ENCODE data around the gene PFAS. TPM values are rescaled to one million over a fixed set of nuclear protein-coding genes. Genes with fewer than 3 reads are reported as not detected.
"Not testable (repeated sequence)": the region's sequence is repeated elsewhere in the genome, so short reads cannot be mapped to it uniquely, and the experiment has no call there.

The PFAS gene
- total RNA-seq, 4 donors from 2014 or later: 13.6 to 54.0 (median 40.0) TPM

- Histone ChIP-seq H3K36me3 (no peaks in the 10 kb centered on the region), H3K27ac (no peak overlapping the region), H3K4me3 (no peak overlapping the region), H3K9me3 (no peaks in the 10 kb centered on the region), H3K4me1 (no peaks in the 10 kb centered on the region), H3K27me3 (no peaks in the 10 kb centered on the region)
- no peak for TF ChIP-seq CTCF (IDR thresholded peaks at IDR 0.05)
- TF ChIP-seq POLR2A (IDR thresholded peaks at IDR 0.05): no peak
- no peak for DNase-seq
- intact Hi-C loops (cut with DNase I; ENCODE audit: low total_unique reads): no loop called here
These were observed 5.3 kb upstream of the PFAS start for GRCh38 chr17:8243827-8244226.

- no peak for TF ChIP-seq POLR2A (IDR thresholded peaks at IDR 0.05)
- TF ChIP-seq CTCF (IDR thresholded peaks at IDR 0.05): no peak
- intact Hi-C loops (cut with DNase I; ENCODE audit: low total_unique reads): no loop called here
- no peak overlapping the region for H3K27ac ChIP-seq
These were observed 4.3 kb upstream of the PFAS start for GRCh38 chr17:8244768-8245167.

GRCh38 chr17:8249621-8250500 is 772 bp downstream of the PFAS start:
- no peak for TF ChIP-seq POLR2A (IDR thresholded peaks at IDR 0.05)
- TF ChIP-seq CTCF (IDR thresholded peaks at IDR 0.05): no peak
- intact Hi-C loops (cut with DNase I; ENCODE audit: low total_unique reads): no loop called here
- Histone ChIP-seq H3K4me1 (peaks cover 0 to 6% of the 10 kb centered on the region in 2 donors), H3K27me3 (no peaks in the 10 kb centered on the region), H3K36me3 (no peaks in the 10 kb centered on the region), H3K9me3 (no peaks in the 10 kb centered on the region), H3K27ac (peak overlapping the region; percentile 95), H3K4me3 (peak overlapping the region; percentile 63 to 72)
- no peak for DNase-seq

More at GRCh38 chr17:8244768-8245167, 4.3 kb upstream of the PFAS start:
- no peak for DNase-seq
- H3K27me3 ChIP-seq: no peaks in the 10 kb centered on the region
- H3K9me3 ChIP-seq: no peaks in the 10 kb centered on the region
- no peak overlapping the region for H3K4me3 ChIP-seq
- H3K36me3 ChIP-seq: no peaks in the 10 kb centered on the region
- H3K4me1 ChIP-seq: peaks cover 0 to 3% of the 10 kb centered on the region in 2 donors

GRCh38 chr17:8251411-8251810 is 2.3 kb downstream of the PFAS start:
- H3K27ac ChIP-seq; H3K9me3 ChIP-seq; DNase-seq; H3K36me3 ChIP-seq; H3K4me3 ChIP-seq; H3K4me1 ChIP-seq; intact Hi-C loops (cut with DNase I; ENCODE audit: low total_unique reads); H3K27me3 ChIP-seq: not testable (repeated sequence)

GRCh38 chr17:8253801-8254200 is 4.7 kb downstream of the PFAS start:
- H3K4me3 ChIP-seq: no peak overlapping the region
- H3K27me3 ChIP-seq: no peaks in the 10 kb centered on the region
- H3K27ac ChIP-seq: no peak overlapping the region
- intact Hi-C loops (cut with DNase I; ENCODE audit: low total_unique reads): no loop called here
- no peaks in the 10 kb centered on the region for H3K9me3 ChIP-seq
- TF ChIP-seq POLR2A (IDR thresholded peaks at IDR 0.05) (no peak), CTCF (IDR thresholded peaks at IDR 0.05) (no peak)
- no peak for DNase-seq
- H3K4me1 ChIP-seq: peaks cover 0 to 6% of the 10 kb centered on the region in 2 donors
- no peaks in the 10 kb centered on the region for H3K36me3 ChIP-seq
